Measurements from ENCODE around the gene BARX1.
"Not testable (repeated sequence)": the region's sequence is repeated elsewhere in the genome, so short reads cannot be mapped to it uniquely, and the experiment has no call there.

BARX1 gene

GRCh38 chr9:93955111-93955980, at the start of gene BARX1:
BARX1 (minus strand) TSS chr9:93955355; CDS start chr9:93955146, 209 bp downstream.
- peak; percentile 42 for DNase-seq

GRCh38 chr9:94002316-94003140, 47.4 kb upstream of the BARX1 start:
- no peak for DNase-seq

- DNase-seq = no peak
Measured at GRCh38 chr9:93996863-93997262, 41.7 kb upstream of the BARX1 start.

- DNase-seq = no peak
Measured at GRCh38 chr9:93996367-93996766, 41.2 kb upstream of the BARX1 start.

- DNase-seq = no peak
Measured at GRCh38 chr9:93994545-93994944, 39.4 kb upstream of the BARX1 start.

- DNase-seq = no peak
Measured at GRCh38 chr9:93994132-93994531, 39.0 kb upstream of the BARX1 start.

GRCh38 chr9:93992830-93993229, 37.7 kb upstream of the BARX1 start:
- DNase-seq = no peak

- no peak for DNase-seq
Measured at GRCh38 chr9:93990448-93990847, 35.3 kb upstream of the BARX1 start.

GRCh38 chr9:93988056-93988455, 32.9 kb upstream of the BARX1 start:
- no peak for DNase-seq

- DNase-seq = no peak
Measured at GRCh38 chr9:93984860-93985259, 29.7 kb upstream of the BARX1 start.

GRCh38 chr9:93983875-93984274, 28.7 kb upstream of the BARX1 start:
- no peak for DNase-seq

GRCh38 chr9:93979721-93980120, 24.6 kb upstream of the BARX1 start:
- no peak for DNase-seq

GRCh38 chr9:93978551-93978950, 23.4 kb upstream of the BARX1 start:
- DNase-seq = no peak

GRCh38 chr9:93976973-93977372, 21.8 kb upstream of the BARX1 start:
- DNase-seq = no peak

- DNase-seq = no peak
Measured at GRCh38 chr9:93976081-93976480, 20.9 kb upstream of the BARX1 start.

GRCh38 chr9:93975262-93975661, 20.1 kb upstream of the BARX1 start:
- no peak for DNase-seq

GRCh38 chr9:93974151-93974550, 19.0 kb upstream of the BARX1 start:
- no peak for DNase-seq

GRCh38 chr9:93972655-93973054, 17.5 kb upstream of the BARX1 start:
- DNase-seq = not testable (repeated sequence)

GRCh38 chr9:93969328-93969661, 14.1 kb upstream of the BARX1 start:
- no peak for DNase-seq

- DNase-seq = no peak
Measured at GRCh38 chr9:93968451-93969327, 13.5 kb upstream of the BARX1 start.

- DNase-seq = no peak
Measured at GRCh38 chr9:93967020-93967803, 12.1 kb upstream of the BARX1 start.
